Measurements from ENCODE around the gene ARSA.
"Not testable (repeated sequence)": the region's sequence is repeated elsewhere in the genome, so short reads cannot be mapped to it uniquely, and the experiment has no call there.

DNA sequence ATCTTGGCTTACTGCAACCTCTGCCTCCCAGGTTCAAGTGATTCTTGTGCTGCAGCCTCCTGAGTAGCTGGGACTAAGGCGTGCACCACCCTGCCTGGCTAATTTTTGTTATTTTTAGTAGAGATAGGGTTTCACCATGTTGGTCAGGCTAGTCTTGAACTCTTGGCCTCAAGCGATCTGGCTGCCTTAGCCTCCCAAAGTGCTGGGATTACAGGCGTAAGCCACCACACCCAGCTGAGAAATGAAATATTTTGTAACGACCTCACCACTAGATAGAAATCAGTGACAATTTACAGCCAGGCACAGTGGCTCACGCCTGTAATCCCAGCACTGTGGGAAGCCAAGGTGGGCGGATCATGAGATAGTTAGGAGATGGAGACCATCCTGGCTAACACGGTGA, 31.8 kb upstream of the ARSA start:
- TF ChIP-seq, protein P1, sequence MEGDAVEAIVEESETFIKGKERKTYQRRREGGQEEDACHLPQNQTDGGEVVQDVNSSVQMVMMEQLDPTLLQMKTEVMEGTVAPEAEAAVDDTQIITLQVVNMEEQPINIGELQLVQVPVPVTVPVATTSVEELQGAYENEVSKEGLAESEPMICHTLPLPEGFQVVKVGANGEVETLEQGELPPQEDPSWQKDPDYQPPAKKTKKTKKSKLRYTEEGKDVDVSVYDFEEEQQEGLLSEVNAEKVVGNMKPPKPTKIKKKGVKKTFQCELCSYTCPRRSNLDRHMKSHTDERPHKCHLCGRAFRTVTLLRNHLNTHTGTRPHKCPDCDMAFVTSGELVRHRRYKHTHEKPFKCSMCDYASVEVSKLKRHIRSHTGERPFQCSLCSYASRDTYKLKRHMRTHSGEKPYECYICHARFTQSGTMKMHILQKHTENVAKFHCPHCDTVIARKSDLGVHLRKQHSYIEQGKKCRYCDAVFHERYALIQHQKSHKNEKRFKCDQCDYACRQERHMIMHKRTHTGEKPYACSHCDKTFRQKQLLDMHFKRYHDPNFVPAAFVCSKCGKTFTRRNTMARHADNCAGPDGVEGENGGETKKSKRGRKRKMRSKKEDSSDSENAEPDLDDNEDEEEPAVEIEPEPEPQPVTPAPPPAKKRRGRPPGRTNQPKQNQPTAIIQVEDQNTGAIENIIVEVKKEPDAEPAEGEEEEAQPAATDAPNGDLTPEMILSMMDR (IDR thresholded peaks at IDR 0.05), result not testable (repeated sequence)
- not testable (repeated sequence) for TF ChIP-seq POLR2A (IDR thresholded peaks at IDR 0.05)
